B cell (primary cell): Measurements from ENCODE around the gene SCGB2A2.

ENCODE experiments used
- CTCF ChIP-seq: fragments of 200-600 bp; IDR thresholded peaks from one replicate; pipeline ENCODE4 v1.8.0; 2022; ENCODE audit warnings: antibody characterized with exemption, mild to moderate bottlenecking
- EZH2 ChIP-seq: IDR thresholded peaks from 2 replicates; pipeline ENCODE4 v1.6.1; 2012; ENCODE audit warnings: borderline replicate concordance, low read depth, mild to moderate bottlenecking, moderate library complexity, low read length; ENCODE audit not compliant: insufficient read depth, poor library complexity, severe bottlenecking

- TF ChIP-seq CTCF (no peak), EZH2 (no peak)
These were observed 32.5 kb upstream of the SCGB2A2 start for GRCh38 chr11:62237499-62237898.
